ENCODE data around the gene ZNF385B.
A peak's percentile ranks its signal among the peaks of the same experiment; 100 is the strongest.

The ZNF385B gene

GRCh38 chr2:179543361-179543901, 318.0 kb downstream of the ZNF385B start:
- peak; percentile 73 for DNase-seq

GRCh38 chr2:179541586-179541985, 319.8 kb downstream of the ZNF385B start:
- no peak for DNase-seq

GRCh38 chr2:179539124-179539511, 322.3 kb downstream of the ZNF385B start:
- DNase-seq: no peak

GRCh38 chr2:179538406-179539123, 322.8 kb downstream of the ZNF385B start:
- peak; percentile 25 for DNase-seq

DNA sequence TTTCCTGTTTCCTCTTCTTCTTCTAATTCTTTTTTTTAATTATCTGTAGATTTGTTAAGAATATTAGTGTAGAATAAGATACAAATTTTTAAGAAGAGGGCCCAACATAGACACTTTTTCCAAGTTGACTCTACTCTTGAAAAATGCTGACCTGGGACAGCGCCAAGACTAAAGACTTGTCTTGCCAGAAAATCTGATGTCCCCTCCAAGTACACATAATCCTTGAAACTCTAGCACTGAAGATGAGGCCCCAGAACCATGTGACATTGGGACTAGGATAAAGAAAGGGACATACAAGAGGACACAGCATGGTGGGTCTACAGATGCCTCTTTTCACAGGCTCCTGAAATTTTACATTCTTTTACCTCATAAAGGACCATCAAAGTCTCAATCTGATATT, 325.2 kb downstream of the ZNF385B start:
- DNase-seq: peak; percentile 13

- no peak for DNase-seq
Measured at GRCh38 chr2:179533875-179534274, 327.5 kb downstream of the ZNF385B start.

GRCh38 chr2:179532863-179533278, 328.5 kb downstream of the ZNF385B start:
- DNase-seq: no peak

GRCh38 chr2:179528576-179529069, 332.8 kb downstream of the ZNF385B start:
- no peak for DNase-seq

DNA sequence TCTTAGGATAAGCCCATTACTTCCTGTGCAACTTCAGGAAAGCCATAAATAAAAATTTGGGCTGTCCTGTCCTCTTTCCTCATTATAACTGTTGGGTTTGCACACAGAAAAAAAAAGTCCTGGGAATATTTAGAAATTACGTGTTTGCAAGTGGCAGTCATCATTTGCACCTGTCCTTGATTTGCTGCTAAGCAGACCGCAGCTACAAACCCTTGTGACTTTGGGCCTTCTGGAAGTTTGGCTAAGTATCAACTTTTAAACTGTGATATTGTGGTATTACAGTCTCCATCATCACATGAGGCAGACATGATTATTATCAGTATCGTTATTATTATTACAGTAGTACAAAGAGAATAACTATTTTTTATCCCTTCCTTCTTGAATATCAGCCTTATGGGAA, 336.1 kb downstream of the ZNF385B start:
- no peak for DNase-seq

- DNase-seq: no peak
Measured at GRCh38 chr2:179524809-179525339, 336.5 kb downstream of the ZNF385B start.

- DNase-seq: no peak
Measured at GRCh38 chr2:179521944-179522343, 339.5 kb downstream of the ZNF385B start.

DNA sequence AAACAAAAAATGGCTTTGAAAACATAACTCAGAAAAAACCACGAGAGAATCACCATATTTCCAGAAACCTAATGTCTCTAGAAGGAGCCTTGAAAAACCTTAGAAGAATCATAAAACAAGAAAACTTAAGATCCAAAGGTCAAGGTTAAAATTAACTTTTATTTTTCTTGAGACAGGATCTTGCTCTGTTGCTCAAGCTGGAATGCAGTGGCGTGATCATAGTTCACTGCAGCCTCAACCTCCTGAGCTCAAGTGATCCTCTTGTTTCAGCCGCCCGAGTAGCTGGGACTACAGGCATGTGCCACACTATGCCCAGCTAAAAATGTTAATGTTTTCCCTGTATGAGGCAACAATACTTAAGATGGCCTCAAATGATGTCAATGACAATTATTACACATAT, 342.6 kb downstream of the ZNF385B start:
- no peak for DNase-seq

GRCh38 chr2:179513181-179513580, 348.2 kb downstream of the ZNF385B start:
- peak; percentile 1 for DNase-seq

DNA sequence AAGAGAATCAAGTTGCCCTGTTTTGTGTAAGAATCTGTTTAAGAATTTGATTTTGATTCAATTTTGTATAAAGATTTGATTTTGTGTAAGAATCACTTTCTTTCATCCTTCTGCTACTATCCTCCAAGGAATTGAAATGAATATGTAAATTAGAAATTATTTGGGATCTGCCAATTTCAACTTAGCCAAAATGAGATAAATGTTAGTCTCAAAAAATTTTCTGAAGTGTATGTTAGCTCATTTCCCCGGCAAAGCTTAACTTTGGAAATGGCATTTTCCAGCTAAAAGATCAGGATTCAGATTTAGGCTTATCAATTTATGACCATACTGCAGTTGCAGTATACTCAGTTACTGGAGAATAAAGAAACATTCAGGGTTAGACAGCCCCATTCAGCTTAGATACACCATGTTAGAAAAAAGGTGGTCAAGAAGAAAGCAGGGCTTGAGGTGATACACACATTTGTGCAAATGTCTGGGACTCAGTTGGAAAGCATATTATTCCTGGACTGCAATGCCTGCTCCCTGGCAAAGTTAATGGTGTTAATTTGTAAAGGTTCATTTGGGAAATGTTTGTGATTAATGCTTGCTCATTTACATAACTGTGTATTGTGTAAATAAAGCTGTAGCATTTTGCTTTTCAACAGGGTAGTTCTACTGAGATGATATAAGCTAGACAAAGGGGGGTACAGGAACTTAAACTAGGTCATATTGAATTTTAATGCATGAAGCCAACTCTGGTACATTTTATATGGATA, 349.0 kb downstream of the ZNF385B start:
- no peak for DNase-seq

DNA sequence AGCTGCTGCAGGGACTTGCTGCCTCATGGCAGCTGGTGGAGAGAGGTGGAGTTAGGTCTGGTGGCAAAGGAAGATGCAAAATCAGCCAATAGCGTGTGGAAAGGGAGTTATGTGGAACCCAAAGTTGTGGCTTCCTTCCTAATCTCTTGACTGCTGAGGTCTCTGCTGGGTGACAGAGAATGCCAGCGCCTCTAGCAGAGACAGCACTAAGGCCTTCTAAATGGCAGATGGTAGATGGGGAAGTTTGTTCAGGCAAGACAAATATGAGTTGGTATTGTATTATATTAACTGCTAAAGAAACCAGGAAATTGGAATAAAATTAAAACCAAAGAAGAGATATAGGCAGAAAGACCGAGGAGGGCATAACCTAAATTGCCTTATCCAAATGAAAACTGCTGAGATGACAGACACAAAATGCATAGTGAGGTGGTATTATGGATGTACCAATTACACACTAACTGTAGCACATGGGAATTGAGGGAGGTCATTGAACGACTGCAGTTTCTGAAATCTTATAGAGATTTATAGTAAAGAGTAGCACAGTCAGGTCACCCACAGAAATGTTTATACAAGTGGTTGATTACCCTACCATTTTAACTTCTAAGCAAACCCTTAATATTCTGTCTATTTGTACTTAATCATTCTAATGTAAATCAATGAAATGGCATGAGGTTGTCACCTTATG, 350.2 kb downstream of the ZNF385B start:
- DNase-seq: no peak

DNA sequence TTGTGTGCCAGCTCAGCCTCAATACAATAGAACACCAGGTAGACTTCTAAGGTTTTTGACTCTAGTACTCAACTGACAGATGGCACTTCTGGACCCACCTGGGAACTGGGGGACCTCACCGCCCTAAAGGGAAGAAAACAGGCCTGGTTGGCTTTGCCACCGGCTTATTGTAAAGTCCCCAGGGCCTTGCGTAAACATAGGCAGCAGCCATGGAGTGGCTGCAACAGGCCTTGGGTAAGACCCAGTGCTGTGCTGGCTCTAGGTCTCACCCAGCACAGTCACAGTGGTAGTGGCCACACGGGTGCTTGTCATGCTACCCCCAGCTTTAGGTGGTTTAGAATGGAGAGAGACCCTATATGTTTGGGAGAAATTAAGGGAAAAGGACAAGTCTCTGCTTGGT, 366.1 kb downstream of the ZNF385B start:
- DNase-seq: no peak

- no peak for DNase-seq
Measured at GRCh38 chr2:179488563-179488962, 372.8 kb downstream of the ZNF385B start.

DNA sequence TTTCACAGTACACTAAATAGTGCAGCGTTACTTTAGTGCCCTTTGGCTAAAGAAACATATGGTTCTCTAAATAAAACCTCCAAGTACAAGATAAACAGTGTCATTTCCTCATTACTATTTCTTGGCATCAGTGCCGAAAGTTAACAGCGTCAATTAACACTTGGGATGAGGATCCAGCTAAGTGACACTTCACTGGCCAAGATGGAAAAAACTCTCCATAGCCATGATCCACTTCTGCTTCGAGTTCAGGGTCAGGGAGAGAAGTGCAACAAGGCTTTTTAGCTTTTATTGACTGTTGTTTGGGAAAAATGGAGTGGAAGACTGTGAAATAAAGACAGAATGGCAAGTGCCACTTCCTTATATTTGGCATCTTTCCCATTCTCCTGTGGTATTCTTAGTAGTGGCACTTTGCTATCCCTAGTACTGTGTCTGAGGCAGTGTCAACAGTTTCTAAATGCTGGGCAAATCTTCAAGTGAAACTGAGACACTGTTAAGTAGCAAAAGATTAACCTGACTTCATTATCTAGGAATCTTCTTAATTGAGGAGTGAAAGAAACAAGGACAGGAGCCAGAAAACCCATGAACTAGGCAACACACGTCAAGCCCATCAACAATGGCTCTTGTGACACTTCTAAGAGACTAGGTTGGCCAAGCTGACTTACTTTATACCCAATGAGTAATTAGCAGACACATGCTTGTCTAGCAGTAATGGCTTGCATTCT, 374.2 kb downstream of the ZNF385B start:
- no peak for DNase-seq

GRCh38 chr2:179483131-179483530, 378.3 kb downstream of the ZNF385B start:
- DNase-seq: no peak

DNA sequence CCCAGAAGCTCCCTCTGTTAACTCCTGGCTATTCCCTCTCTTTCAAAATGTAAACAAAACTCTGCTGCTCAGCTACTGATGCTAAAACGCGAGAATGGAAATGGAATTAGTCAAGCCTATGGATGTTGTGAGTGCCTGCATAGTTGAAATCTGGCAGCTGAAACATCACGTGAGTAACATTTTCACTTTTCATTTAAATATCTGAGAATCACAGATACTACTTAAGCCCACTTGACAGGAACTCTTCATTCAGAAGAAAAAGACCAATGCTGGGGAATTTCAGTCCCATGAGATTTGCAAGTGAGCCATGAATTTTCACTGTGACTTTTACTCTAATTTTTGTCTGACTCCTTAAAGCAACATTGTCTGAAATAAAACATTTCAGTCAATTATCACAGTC, 381.5 kb downstream of the ZNF385B start:
- no peak for DNase-seq

- no peak for DNase-seq
Measured at GRCh38 chr2:179478771-179479170, 382.6 kb downstream of the ZNF385B start.

DNA sequence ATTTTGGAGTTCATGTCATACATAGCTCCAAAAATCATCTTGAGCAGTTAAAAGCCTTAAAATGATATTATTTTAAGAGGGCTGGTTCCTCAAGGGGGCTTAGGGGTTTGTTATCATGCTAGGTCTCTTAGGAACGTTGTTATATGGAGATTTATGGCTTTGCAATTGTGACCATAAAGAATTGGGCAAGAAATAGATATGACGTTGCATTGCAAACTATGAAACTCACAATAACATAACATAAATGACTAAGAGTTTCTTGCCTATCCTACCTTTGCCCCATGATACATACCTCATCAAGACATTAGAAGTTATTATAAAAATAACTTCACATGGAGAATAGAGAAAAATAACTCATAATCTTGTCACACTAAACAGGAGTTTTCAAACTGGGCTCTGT, 390.4 kb downstream of the ZNF385B start:
- no peak for DNase-seq

Data from EL (cell line).